ENCODE measurements around the gene DNAH3.
"Not testable (repeated sequence)": the region's sequence is repeated elsewhere in the genome, so short reads cannot be mapped to it uniquely, and the experiment has no call there.

DNAH3 gene

DNA sequence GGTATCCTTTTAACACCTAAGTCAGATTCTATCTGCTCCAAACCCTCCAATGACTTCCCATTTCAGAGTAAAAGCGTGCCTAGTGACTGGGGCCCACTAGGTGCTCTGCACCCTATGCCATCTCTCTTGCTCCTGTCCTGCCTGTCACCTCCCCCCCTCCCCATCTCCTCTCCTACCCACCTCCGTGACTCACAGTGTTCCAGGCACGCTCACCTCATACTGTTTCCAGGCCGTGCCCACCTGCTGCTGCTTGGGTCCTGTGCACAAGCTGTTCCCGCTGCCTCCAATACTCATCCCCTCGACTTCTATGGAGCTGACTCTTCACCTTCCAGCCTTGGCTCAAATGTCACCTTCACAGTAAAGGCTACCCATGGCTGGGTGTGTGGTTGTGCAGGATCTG lies 21.7 kb downstream of the DNAH3 start:
- DNase-seq (ENCODE audit: low read depth, low spot score) = no peak
- no peak overlapping the region for H3K4me3 ChIP-seq (ENCODE audit: low read length)
- no CpG with 5 or more reads among the region's 6 CpGs for WGBS (ENCODE audit: insufficient coverage, insufficient read length)
- H3K36me3 ChIP-seq (ENCODE audit: control insufficient read depth, insufficient read depth, low read length) = no peaks in the 10 kb centered on the region
- no peaks in the 10 kb centered on the region for H3K27me3 ChIP-seq (ENCODE audit: control insufficient read depth, insufficient read depth, low read length)
- peaks cover 3% of the 10 kb centered on the region; the same call in 1 of the 2 replicates for H3K4me1 ChIP-seq (ENCODE audit: control insufficient read depth, insufficient read depth, low read length)
- no peaks in the 10 kb centered on the region for H3K9me3 ChIP-seq (ENCODE audit: control insufficient read depth, insufficient read depth, low read length)
- no peak overlapping the region for H3K27ac ChIP-seq (ENCODE audit: low read length)

DNA sequence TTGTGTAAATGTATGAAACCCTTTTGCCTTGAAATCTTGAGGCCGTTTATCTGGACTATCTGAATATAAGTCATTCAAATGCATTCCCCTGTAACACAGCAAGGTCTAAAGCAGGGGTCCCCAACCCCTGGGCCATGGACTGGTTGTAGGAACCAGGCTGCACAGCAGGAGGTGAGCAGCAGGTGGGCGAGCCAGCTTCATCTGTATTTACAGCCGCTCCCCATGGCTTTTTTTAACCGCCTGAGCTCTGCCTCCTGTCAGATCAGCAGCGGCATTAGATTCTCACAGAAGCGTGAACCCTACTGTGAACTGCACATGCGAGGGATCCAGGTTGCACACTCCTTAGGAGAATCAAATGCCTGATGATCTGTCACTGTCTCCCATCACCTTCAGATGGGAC lies 24.1 kb downstream of the DNAH3 start:
- no CpG with 5 or more reads among the region's 7 CpGs for WGBS (ENCODE audit: insufficient coverage, insufficient read length)
- Histone ChIP-seq H3K4me3 (ENCODE audit: low read length) (no peak overlapping the region), H3K4me1 (ENCODE audit: control insufficient read depth, insufficient read depth, low read length) (peaks cover 3% of the 10 kb centered on the region; the same call in 1 of the 2 replicates), H3K27me3 (ENCODE audit: control insufficient read depth, insufficient read depth, low read length) (no peaks in the 10 kb centered on the region), H3K27ac (ENCODE audit: low read length) (no peak overlapping the region), H3K9me3 (ENCODE audit: control insufficient read depth, insufficient read depth, low read length) (no peaks in the 10 kb centered on the region), H3K36me3 (ENCODE audit: control insufficient read depth, insufficient read depth, low read length) (no peaks in the 10 kb centered on the region)
- DNase-seq (ENCODE audit: low read depth, low spot score) = no peak

DNA sequence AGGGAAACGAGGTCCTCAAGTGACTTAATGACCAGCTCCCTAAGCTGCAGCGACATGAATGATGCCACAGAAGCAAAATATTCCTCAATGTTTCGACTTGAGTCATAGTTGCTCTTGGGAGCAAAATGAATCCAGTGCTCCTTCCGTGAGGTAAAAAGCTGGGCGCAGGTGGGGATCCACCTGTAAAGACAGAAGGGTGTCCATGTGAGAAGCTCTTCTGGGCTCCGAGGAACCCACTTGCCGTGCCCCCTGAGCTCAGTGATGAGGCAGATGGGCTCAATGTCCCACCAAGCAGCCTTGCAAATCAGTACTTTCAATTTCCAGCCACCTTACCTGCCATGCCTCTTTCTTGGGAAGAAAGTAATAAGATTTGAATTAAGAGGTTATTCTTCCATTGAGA lies 25.5 kb downstream of the DNAH3 start:
- Histone ChIP-seq H3K9me3 (ENCODE audit: control insufficient read depth, insufficient read depth, low read length) (no peaks in the 10 kb centered on the region), H3K27ac (ENCODE audit: low read length) (no peak overlapping the region), H3K27me3 (ENCODE audit: control insufficient read depth, insufficient read depth, low read length) (no peaks in the 10 kb centered on the region), H3K36me3 (ENCODE audit: control insufficient read depth, insufficient read depth, low read length) (no peaks in the 10 kb centered on the region), H3K4me1 (ENCODE audit: control insufficient read depth, insufficient read depth, low read length) (peaks cover 3% of the 10 kb centered on the region; the same call in 1 of the 2 replicates), H3K4me3 (ENCODE audit: low read length) (no peak overlapping the region)
- no peak for DNase-seq (ENCODE audit: low read depth, low spot score)
- no CpG with 5 or more reads among the region's 7 CpGs for whole genome bisulfite sequencing (ENCODE audit: insufficient coverage, insufficient read length)

DNA sequence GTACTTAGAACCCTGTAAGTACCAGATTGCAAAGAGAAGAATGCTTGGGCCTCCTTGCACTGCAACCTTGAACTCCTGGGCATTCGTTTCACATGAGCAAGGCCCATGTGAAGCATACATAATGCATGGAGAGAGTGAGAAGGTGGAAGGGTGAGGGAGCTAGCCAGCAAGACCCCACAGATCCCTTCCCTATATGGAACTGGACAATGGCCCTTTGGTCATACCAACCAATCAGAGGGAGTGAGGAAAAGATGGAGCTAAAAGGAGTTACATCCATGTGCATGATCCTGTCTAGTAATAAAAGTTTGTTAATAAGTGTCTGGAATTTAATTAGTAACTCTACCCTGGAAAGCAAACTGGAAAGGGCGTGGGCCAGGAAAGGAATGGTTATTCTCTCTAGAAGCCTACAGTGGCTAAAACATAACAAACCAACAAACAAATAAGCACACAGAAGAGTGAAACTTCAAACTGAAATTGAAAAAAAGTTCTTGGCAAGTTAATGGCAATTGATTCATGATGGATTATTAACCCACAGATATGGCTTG lies 29.6 kb downstream of the DNAH3 start:
- Histone ChIP-seq H3K36me3 (ENCODE audit: control insufficient read depth, insufficient read depth, low read length) (no peaks in the 10 kb centered on the region), H3K4me3 (ENCODE audit: low read length) (no peak overlapping the region), H3K27me3 (ENCODE audit: control insufficient read depth, insufficient read depth, low read length) (no peaks in the 10 kb centered on the region), H3K9me3 (ENCODE audit: control insufficient read depth, insufficient read depth, low read length) (no peaks in the 10 kb centered on the region), H3K4me1 (ENCODE audit: control insufficient read depth, insufficient read depth, low read length) (no peaks in the 10 kb centered on the region), H3K27ac (ENCODE audit: low read length) (no peak overlapping the region)
- WGBS (ENCODE audit: insufficient coverage, insufficient read length) = no CpG with 5 or more reads among the region's 2 CpGs
- no peak for DNase-seq (ENCODE audit: low read depth, low spot score)

DNA sequence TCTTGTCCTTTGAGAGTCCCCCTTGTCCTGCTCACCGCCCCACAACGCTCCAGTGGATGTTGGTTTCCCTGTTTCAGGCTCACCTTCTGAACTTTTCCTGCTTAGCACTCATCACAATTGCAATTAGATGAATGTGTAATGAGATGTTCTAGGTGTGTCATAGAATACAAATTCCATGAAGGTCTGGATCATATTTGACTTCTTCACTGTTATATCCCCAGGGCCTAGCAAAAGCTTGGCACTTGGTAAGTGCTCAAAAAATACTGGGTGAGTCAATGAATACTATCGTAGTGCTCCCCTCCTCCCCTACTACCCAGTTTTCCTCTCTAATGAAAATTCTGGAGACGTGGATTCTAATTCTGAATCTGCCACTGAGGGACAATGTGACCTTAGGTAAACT lies 33.1 kb downstream of the DNAH3 start:
- no peaks in the 10 kb centered on the region for H3K36me3 ChIP-seq (ENCODE audit: control insufficient read depth, insufficient read depth, low read length)
- no peaks in the 10 kb centered on the region for H3K9me3 ChIP-seq (ENCODE audit: control insufficient read depth, insufficient read depth, low read length)
- WGBS (ENCODE audit: insufficient coverage, insufficient read length) = no CpG with 5 or more reads among the region's 4 CpGs
- H3K27me3 ChIP-seq (ENCODE audit: control insufficient read depth, insufficient read depth, low read length) = no peaks in the 10 kb centered on the region
- DNase-seq (ENCODE audit: low read depth, low spot score) = no peak
- H3K4me1 ChIP-seq (ENCODE audit: control insufficient read depth, insufficient read depth, low read length) = no peaks in the 10 kb centered on the region
- H3K4me3 ChIP-seq (ENCODE audit: low read length) = no peak overlapping the region
- no peak overlapping the region for H3K27ac ChIP-seq (ENCODE audit: low read length)

DNA sequence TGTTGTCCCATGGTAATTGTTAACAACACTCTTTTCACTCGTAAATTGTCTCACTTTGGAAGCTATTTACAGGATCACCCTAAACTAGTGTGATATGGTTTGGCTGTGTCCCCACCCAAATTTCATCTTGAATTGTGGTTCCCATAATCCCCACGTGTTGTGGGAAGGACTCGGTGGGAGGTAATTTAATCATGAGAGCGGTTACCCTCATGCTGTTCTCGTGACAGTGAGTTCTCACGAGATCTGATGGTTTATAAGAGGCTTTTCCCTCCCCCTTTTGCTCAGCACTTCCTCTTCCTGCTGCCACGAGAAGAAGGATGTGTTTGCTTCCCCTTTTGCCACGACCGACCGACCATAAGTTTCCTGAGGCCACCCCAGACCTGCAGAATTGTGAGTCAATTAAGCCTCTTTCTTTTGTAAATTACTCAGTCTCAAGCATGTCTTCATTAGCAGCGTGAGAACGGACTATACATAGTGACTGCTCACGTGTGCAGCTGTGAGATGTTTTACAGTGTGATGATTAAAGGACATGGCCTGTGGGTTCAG lies 34.4 kb downstream of the DNAH3 start:
- no peaks in the 10 kb centered on the region for H3K9me3 ChIP-seq (ENCODE audit: control insufficient read depth, insufficient read depth, low read length)
- WGBS (ENCODE audit: insufficient coverage, insufficient read length) = no CpG with 5 or more reads among the region's 13 CpGs
- no peaks in the 10 kb centered on the region for H3K27me3 ChIP-seq (ENCODE audit: control insufficient read depth, insufficient read depth, low read length)
- no peaks in the 10 kb centered on the region for H3K36me3 ChIP-seq (ENCODE audit: control insufficient read depth, insufficient read depth, low read length)
- no peak for DNase-seq (ENCODE audit: low read depth, low spot score)
- no peak overlapping the region for H3K4me3 ChIP-seq (ENCODE audit: low read length)
- no peaks in the 10 kb centered on the region for H3K4me1 ChIP-seq (ENCODE audit: control insufficient read depth, insufficient read depth, low read length)
- H3K27ac ChIP-seq (ENCODE audit: low read length) = no peak overlapping the region

DNA sequence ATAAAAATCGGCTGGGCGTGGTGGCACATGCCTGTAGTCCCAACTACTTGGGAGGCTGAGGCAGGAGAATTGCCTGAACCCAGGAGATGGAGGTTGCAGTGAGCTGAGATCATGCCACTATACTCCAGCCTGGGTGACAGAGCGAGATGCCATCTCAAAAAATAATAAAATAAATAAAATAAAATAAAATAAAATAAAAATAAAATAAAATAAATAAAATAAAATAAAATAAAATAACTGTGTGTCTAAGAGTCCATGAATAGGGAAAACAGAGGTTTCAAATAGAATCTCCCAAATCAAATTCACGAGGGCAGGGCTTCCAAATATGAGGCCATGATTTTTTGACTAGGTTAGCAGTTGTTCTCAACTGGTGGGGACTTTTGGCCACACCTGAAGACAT lies 35.1 kb downstream of the DNAH3 start:
- H3K36me3 ChIP-seq (ENCODE audit: control insufficient read depth, insufficient read depth, low read length); H3K4me1 ChIP-seq (ENCODE audit: control insufficient read depth, insufficient read depth, low read length); H3K27me3 ChIP-seq (ENCODE audit: control insufficient read depth, insufficient read depth, low read length); H3K27ac ChIP-seq (ENCODE audit: low read length); H3K9me3 ChIP-seq (ENCODE audit: control insufficient read depth, insufficient read depth, low read length); H3K4me3 ChIP-seq (ENCODE audit: low read length); DNase-seq (ENCODE audit: low read depth, low spot score): not testable (repeated sequence)
- no CpG with 5 or more reads among the region's 4 CpGs for WGBS (ENCODE audit: insufficient coverage, insufficient read length)

DNA sequence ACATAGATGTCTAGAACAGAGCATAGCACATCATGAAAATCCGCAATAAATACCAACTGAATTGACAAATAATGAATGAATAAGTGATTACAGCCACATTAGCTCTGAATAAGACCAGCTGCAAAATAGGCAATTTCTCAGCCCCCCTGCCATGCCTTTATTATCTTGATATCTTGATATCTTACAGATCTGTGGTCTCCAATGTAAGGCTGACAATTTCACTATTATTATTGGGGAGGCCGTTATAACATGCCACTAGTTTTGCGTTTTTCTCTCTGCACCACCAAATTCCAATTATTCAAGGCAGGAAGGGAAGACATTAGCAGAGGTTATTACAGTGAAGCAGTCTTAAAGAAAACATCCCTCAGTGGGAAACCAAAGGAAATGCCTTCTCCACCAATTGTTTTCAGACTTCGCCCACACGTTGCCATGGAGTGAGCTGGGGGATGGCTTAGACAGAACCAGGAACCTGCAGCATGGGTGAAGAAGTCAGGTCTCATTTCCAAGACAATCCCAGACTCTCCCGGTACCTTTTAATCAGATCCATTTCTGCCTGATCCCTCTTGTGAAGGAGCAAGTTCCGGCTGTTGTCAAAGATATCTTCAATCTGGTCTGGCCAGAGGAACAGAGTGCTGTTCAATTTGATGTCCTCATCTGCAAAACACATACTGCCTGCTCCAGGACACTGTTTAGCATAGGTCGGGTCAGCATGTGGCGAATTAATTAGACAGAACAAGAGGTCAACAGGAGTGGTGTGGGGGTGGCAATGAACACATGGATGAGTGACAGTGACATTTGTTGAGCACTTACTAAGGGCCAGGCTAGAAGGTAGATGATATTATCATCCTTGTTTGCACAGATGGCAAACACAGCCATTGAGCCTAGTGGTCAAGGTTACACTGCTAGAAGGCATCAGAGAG lies 46.4 kb downstream of the DNAH3 start:
- Histone ChIP-seq H3K27ac (ENCODE audit: low read length) (no peak overlapping the region), H3K36me3 (ENCODE audit: control insufficient read depth, insufficient read depth, low read length) (no peaks in the 10 kb centered on the region), H3K4me3 (ENCODE audit: low read length) (no peak overlapping the region), H3K27me3 (ENCODE audit: control insufficient read depth, insufficient read depth, low read length) (no peaks in the 10 kb centered on the region), H3K4me1 (ENCODE audit: control insufficient read depth, insufficient read depth, low read length) (no peaks in the 10 kb centered on the region), H3K9me3 (ENCODE audit: control insufficient read depth, insufficient read depth, low read length) (no peaks in the 10 kb centered on the region)
- no CpG with 5 or more reads among the region's 9 CpGs for WGBS (ENCODE audit: insufficient coverage, insufficient read length)
- no peak for DNase-seq (ENCODE audit: low read depth, low spot score)

DNA sequence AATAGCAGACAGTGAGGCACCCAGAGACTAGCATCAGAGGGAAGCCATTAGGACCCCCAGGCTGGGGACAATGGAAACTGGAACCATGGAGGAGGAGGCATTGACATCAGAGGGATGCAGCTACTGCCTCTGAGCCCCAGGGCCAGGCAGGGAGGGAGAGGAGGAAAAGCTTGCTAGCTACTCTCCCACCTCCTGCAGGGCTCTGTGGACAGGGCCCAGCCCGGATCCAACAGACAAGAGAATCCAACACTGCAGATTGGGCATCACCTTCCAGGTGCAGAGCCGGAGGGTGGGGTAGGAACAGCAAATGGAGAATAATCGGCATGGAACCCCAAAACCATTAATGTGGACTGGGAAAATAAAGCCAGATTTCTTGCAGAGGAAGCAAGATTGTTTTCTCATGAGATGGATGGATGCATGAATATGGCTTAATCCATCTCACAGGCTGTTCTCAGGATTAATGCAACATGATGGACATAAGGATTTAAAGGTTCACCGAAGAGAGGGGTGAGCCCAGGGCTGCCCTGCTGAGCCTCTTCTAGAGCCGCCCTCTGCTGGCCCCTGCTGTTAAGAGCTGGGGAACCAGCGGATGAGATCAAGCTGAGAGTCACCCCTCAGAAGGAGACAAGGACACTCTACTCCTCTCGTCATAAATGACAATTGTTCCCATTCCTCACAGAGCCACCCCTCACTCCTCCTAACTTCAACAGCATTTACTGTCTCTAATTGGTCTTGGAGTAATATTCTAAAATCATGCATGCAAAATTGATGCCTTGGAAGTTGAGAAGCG lies 48.8 kb downstream of the DNAH3 start:
- WGBS (ENCODE audit: insufficient coverage, insufficient read length) = no CpG with 5 or more reads among the region's 8 CpGs
- H3K27ac ChIP-seq (ENCODE audit: low read length) = no peak overlapping the region
- H3K4me1 ChIP-seq (ENCODE audit: control insufficient read depth, insufficient read depth, low read length) = no peaks in the 10 kb centered on the region
- H3K36me3 ChIP-seq (ENCODE audit: control insufficient read depth, insufficient read depth, low read length) = no peaks in the 10 kb centered on the region
- H3K9me3 ChIP-seq (ENCODE audit: control insufficient read depth, insufficient read depth, low read length) = no peaks in the 10 kb centered on the region
- DNase-seq (ENCODE audit: low read depth, low spot score) = no peak
- H3K4me3 ChIP-seq (ENCODE audit: low read length) = no peak overlapping the region
- H3K27me3 ChIP-seq (ENCODE audit: control insufficient read depth, insufficient read depth, low read length) = no peaks in the 10 kb centered on the region

DNA sequence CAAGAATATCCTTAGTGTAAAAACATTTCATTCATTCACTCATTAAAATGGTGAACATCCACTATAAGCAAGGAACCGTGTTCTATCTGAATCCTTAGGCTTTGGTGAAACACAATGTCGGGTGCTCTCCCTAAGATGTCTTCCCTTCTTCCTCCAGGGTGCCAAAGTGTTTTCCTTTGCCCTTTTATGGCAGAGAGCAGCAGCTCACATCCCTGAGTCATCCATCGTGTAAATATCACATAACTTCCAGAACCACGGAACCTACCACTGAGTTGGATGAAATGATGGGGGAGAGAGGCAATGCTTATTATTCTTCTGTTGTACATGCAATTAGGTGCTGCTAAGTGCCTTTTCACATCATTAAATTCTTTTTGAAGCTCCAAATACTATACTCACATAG lies 50.2 kb downstream of the DNAH3 start:
- no peak for DNase-seq (ENCODE audit: low read depth, low spot score)
- Histone ChIP-seq H3K9me3 (ENCODE audit: control insufficient read depth, insufficient read depth, low read length) (no peaks in the 10 kb centered on the region), H3K36me3 (ENCODE audit: control insufficient read depth, insufficient read depth, low read length) (no peaks in the 10 kb centered on the region), H3K4me1 (ENCODE audit: control insufficient read depth, insufficient read depth, low read length) (no peaks in the 10 kb centered on the region; the same call in 1 of the 2 replicates), H3K4me3 (ENCODE audit: low read length) (no peak overlapping the region), H3K27ac (ENCODE audit: low read length) (no peak overlapping the region), H3K27me3 (ENCODE audit: control insufficient read depth, insufficient read depth, low read length) (no peaks in the 10 kb centered on the region)
- no CpG with 5 or more reads among the region's 4 CpGs for WGBS (ENCODE audit: insufficient coverage, insufficient read length)
